DND-41 (cell line): ENCODE results near the gene SSTR4.

Experiments used
- ATAC-seq: fragments of 200-7000 bp; cut with Tn5 transposase; 3 replicates; pipeline ENCODE4 v1.9.1; 2021; ENCODE audit warnings: low read depth; ENCODE audit not compliant: insufficient read depth
- DNase-seq: peaks from one replicate; pipeline ENCODE4 v3.0.0-alpha.2; 2020
- H2AFZ ChIP-seq: 2 replicates; pipeline ENCODE4 v1.6.0; 2012; ENCODE audit warnings: low read depth, low read length
- H3K27ac ChIP-seq: 2 replicates; pipeline ENCODE4 v1.5.1; 2012; ENCODE audit warnings: low read length, inconsistent platforms
- H3K27me3 ChIP-seq: fragments of 200-600 bp; sonication (generic); 2 replicates; pipeline ENCODE4 v1.6.0; 2012; ENCODE audit warnings: low read length, mild to moderate bottlenecking, inconsistent platforms; ENCODE audit not compliant: insufficient read depth, poor library complexity
- H3K36me3 ChIP-seq: 2 replicates; pipeline ENCODE4 v1.5.1; 2012; ENCODE audit warnings: low read length, inconsistent platforms; ENCODE audit not compliant: insufficient read depth
- H3K4me1 ChIP-seq: 2 replicates; pipeline ENCODE4 v1.5.1; 2012; ENCODE audit warnings: mild to moderate bottlenecking, low read length; ENCODE audit not compliant: insufficient read depth
- H3K4me2 ChIP-seq: 2 replicates; pipeline ENCODE4 v1.6.0; 2012; ENCODE audit warnings: mild to moderate bottlenecking, moderate library complexity, low read length, inconsistent platforms; ENCODE audit not compliant: insufficient read depth
- H3K4me3 ChIP-seq, 2 experiments: fragments of 200-600 bp in 1 of 2; shearing (Covaris generic) in 1 of 2; 2 replicates each; pipeline ENCODE4 v1.5.1; 2012 to 2016; ENCODE audit warnings: inconsistent platforms in 2 of 2, low read length in 2 of 2, mild to moderate bottlenecking in 2 of 2, low read depth in 1 of 2, moderate library complexity in 1 of 2
- H3K79me2 ChIP-seq: 2 replicates; pipeline ENCODE4 v1.6.0; 2012; ENCODE audit warnings: low read length, inconsistent platforms; ENCODE audit not compliant: insufficient read depth
- H3K9ac ChIP-seq: 2 replicates; pipeline ENCODE4 v1.6.0; 2012; ENCODE audit warnings: low read depth, mild to moderate bottlenecking, inconsistent platforms, low read length, moderate library complexity
- H3K9me3 ChIP-seq: 2 replicates; pipeline ENCODE4 v1.5.1; 2012; ENCODE audit warnings: low read length, moderate library complexity, mild to moderate bottlenecking, inconsistent platforms; ENCODE audit not compliant: insufficient read depth, severe bottlenecking
- H4K20me1 ChIP-seq: 2 replicates; pipeline ENCODE4 v1.6.0; 2012; ENCODE audit warnings: low read length; ENCODE audit not compliant: insufficient read depth
- CTCF ChIP-seq: IDR thresholded peaks from 2 replicates; pipeline ENCODE4 v1.5.1; 2012; ENCODE audit warnings: borderline replicate concordance, low read length, moderate library complexity, mild to moderate bottlenecking; ENCODE audit not compliant: poor library complexity, severe bottlenecking; ENCODE audit errors: extremely low read depth
- EZH2 ChIP-seq: IDR thresholded peaks from 3 replicates; pipeline ENCODE4 v1.6.1; 2012; ENCODE audit warnings: borderline replicate concordance, low read depth, mild to moderate bottlenecking, moderate library complexity, low read length, inconsistent platforms; ENCODE audit not compliant: severe bottlenecking

The SSTR4 gene

DNA sequence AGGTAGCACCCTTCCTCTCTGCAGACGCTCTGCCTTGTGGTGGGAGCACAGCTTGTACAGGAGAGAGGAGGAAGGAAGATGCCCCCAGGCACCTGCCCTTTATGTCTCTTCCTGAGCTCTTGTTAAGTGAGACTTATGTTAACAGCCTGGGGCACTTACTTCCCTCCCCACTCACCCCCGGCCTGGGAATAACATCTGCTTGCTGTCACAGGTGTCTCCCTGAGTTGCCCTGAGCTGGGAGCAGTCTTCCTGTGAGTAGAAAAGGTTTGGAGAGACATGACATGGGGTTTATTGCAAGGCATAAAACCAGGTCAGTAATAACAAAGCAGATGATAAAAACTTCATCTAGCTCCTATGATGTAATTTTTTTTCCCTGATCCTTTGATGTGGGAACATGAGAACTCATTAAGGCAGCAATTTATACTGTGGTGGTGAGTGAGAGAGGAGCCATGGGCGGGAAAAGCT is 1.9 kb downstream of the SSTR4 start:
- ATAC-seq: peak; percentile 77
- TF ChIP-seq EZH2: no peak
- no peak for TF ChIP-seq CTCF
- Histone ChIP-seq H4K20me1 (no peaks in the 10 kb centered on the region), H3K4me3 (no peak overlapping the region), H3K4me2 (peak overlapping the region; percentile 33), H3K27me3 (no peaks in the 10 kb centered on the region), H3K36me3 (no peaks in the 10 kb centered on the region), H3K4me1 (peaks cover 44% of the 10 kb centered on the region), H3K79me2 (no peaks in the 10 kb centered on the region), H3K9ac (peak overlapping the region; percentile 3; the same call in 1 of the 2 replicates), H3K27ac (peak overlapping the region; percentile 51), H3K9me3 (no peaks in the 10 kb centered on the region), H2AFZ (no peak overlapping the region)
- peak; percentile 68 for DNase-seq

DNA sequence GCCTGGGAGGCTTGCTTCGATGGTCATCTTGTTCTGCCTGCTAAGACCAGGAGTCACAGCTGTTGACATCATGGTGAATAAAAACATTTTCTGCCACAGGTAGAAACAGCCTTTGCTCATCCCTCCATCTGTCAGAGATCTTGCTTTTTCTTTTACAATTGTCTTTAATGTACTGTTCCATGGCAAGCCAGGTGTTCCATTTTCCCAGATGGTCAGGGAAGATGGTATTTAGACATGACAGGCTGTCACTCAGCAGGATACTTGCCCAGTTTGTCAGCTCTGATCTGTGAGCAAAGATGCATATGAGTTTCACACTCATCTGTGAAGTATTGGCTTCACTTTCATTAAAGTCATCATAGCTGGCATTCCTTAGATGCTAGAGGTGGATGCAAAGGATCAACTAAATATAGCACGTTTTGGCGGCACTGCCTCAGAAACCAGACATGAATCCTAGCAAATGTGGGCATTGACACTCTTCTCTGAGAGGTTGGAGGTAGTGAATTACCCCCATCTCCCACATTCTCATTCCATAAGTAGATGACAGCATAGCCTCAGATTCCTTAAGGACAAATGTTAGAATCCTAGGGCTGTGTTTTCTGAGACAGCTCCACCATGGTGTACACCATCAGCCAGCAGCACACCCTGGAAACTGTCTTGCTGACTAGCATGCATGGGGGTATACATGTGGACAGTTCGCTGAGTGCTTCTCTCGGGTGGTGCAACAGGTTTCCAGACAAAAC is 4.2 kb downstream of the SSTR4 start:
- peaks cover 27% of the 10 kb centered on the region for H3K4me1 ChIP-seq
- H3K27ac ChIP-seq: no peak overlapping the region
- H3K4me2 ChIP-seq: no peak overlapping the region
- H2AFZ ChIP-seq: no peak overlapping the region
- no peaks in the 10 kb centered on the region for H3K9me3 ChIP-seq
- no peaks in the 10 kb centered on the region for H3K79me2 ChIP-seq
- H3K36me3 ChIP-seq: no peaks in the 10 kb centered on the region
- no peaks in the 10 kb centered on the region for H4K20me1 ChIP-seq
- no peak overlapping the region for H3K9ac ChIP-seq
- TF ChIP-seq EZH2 (no peak), CTCF (no peak)
- DNase-seq (peak; percentile 1), ATAC-seq (no peak)
- H3K27me3 ChIP-seq: no peaks in the 10 kb centered on the region
- no peak overlapping the region for H3K4me3 ChIP-seq

GRCh38 chr20:23039885-23040508 is 4.9 kb downstream of the SSTR4 start:
- H3K9me3 ChIP-seq: no peaks in the 10 kb centered on the region
- no peaks in the 10 kb centered on the region for H3K36me3 ChIP-seq
- H2AFZ ChIP-seq: no peak overlapping the region
- ATAC-seq (no peak), DNase-seq (peak; percentile 3)
- H3K27ac ChIP-seq: no peak overlapping the region
- no peaks in the 10 kb centered on the region for H4K20me1 ChIP-seq
- no peak overlapping the region for H3K9ac ChIP-seq
- no peak overlapping the region for H3K4me3 ChIP-seq
- H3K4me1 ChIP-seq: peaks cover 27% of the 10 kb centered on the region
- no peaks in the 10 kb centered on the region for H3K79me2 ChIP-seq
- TF ChIP-seq EZH2: no peak
- TF ChIP-seq CTCF: no peak
- H3K27me3 ChIP-seq: no peaks in the 10 kb centered on the region
- H3K4me2 ChIP-seq: no peak overlapping the region
